ENCODE results near the gene COQ8B. TPM values are rescaled to one million over a fixed set of nuclear protein-coding genes. Genes with fewer than 3 reads are reported as not detected.

Gene COQ8B
- total RNA-seq, 6 donors from 2014 or later = 46.2 to 142 (median 65.4) TPM

GRCh38 chr19:40684280-40684679 lies 32.4 kb downstream of the COQ8B start:
- H3K4me1 ChIP-seq = peaks cover 0 to 14% (median 5%) of the 10 kb centered on the region in 4 donors
- no peaks in the 10 kb centered on the region for H3K27me3 ChIP-seq
- no peak for TF ChIP-seq EP300 (IDR thresholded peaks at IDR 0.05)
- no peak for TF ChIP-seq POLR2A (IDR thresholded peaks at IDR 0.05)
- no peak for TF ChIP-seq CTCF (IDR thresholded peaks at IDR 0.05)
- TF ChIP-seq POLR2AphosphoS5 (IDR thresholded peaks at IDR 0.05) = no peak
- no peaks in the 10 kb centered on the region for H3K9me3 ChIP-seq
- DNase-seq = peak in 1 of 2 donors; percentile 79
- H3K36me3 ChIP-seq = peaks cover 7 to 52% (median 23%) of the 10 kb centered on the region in 4 donors
- ATAC-seq (ENCODE audit: low FRiP score in 2 of 2) = no peak
- whole genome bisulfite sequencing, 2 donors = 94 to 97% methylated on average over 20 to 30 of the region's 32 CpGs
- no peak overlapping the region for H3K27ac ChIP-seq
- H3K4me3 ChIP-seq = no peak overlapping the region

- H3K4me1 ChIP-seq = peaks cover 0 to 14% (median 3%) of the 10 kb centered on the region in 4 donors
- H3K36me3 ChIP-seq = peaks cover 7 to 59% (median 29%) of the 10 kb centered on the region in 4 donors
- DNase-seq (no peak), ATAC-seq (ENCODE audit: low FRiP score in 2 of 2) (no peak)
- TF ChIP-seq POLR2A (IDR thresholded peaks at IDR 0.05) (no peak), CTCF (IDR thresholded peaks at IDR 0.05) (no peak), POLR2AphosphoS5 (IDR thresholded peaks at IDR 0.05) (no peak), EP300 (IDR thresholded peaks at IDR 0.05) (no peak)
- no peak overlapping the region for H3K27ac ChIP-seq
- H3K27me3 ChIP-seq = no peaks in the 10 kb centered on the region
- no peak overlapping the region for H3K4me3 ChIP-seq
- 86 to 94% methylated on average over 9 of the region's 9 CpGs for WGBS, 2 donors
- no peaks in the 10 kb centered on the region for H3K9me3 ChIP-seq
Measured at GRCh38 chr19:40683437-40683836, 33.2 kb downstream of the COQ8B start.

GRCh38 chr19:40682431-40682964 lies 34.2 kb downstream of the COQ8B start:
- no peak for TF ChIP-seq POLR2AphosphoS5 (IDR thresholded peaks at IDR 0.05)
- no peak for TF ChIP-seq POLR2A (IDR thresholded peaks at IDR 0.05)
- TF ChIP-seq CTCF (IDR thresholded peaks at IDR 0.05) = no peak
- no peak for TF ChIP-seq EP300 (IDR thresholded peaks at IDR 0.05)
- peaks cover 0 to 6% (median under 1%) of the 10 kb centered on the region in 4 donors for H3K4me1 ChIP-seq
- 93 to 95% methylated on average over 18 of the region's 18 CpGs for WGBS, 2 donors
- ATAC-seq (ENCODE audit: low FRiP score in 2 of 2) (no peak), DNase-seq (no peak)
- no peak overlapping the region for H3K27ac ChIP-seq
- H3K4me3 ChIP-seq = no peak overlapping the region
- no peaks in the 10 kb centered on the region for H3K27me3 ChIP-seq
- peaks cover 7 to 68% (median 37%) of the 10 kb centered on the region in 4 donors for H3K36me3 ChIP-seq
- no peaks in the 10 kb centered on the region for H3K9me3 ChIP-seq

DNA sequence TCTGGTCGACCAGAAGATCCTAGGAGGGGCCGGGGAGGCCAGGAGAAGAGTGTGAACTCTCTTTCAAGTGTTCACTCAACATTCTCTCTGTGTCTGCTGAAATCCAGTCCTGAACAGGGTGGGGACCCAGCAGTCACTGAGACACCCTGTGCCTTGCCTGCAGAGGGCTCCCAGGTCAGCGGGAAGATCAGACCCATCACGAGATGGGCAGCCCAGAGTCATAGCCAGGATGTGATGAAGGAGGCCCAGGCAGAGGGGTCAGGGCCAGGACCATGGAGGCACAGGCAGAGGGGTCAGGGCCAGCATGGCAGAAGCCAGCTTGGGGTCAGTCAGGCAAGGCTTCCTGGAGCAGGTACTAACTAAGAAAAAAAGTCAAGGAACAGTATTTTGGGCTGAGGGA lies 35.6 kb downstream of the COQ8B start:
- no peaks in the 10 kb centered on the region for H3K9me3 ChIP-seq
- 83 to 84% methylated on average over 2 to 4 of the region's 4 CpGs for WGBS, 2 donors
- no peaks in the 10 kb centered on the region for H3K27me3 ChIP-seq
- DNase-seq (no peak), ATAC-seq (ENCODE audit: low FRiP score in 2 of 2) (no peak)
- H3K4me1 ChIP-seq = no peaks in the 10 kb centered on the region
- TF ChIP-seq POLR2AphosphoS5 (IDR thresholded peaks at IDR 0.05) = no peak
- TF ChIP-seq POLR2A (IDR thresholded peaks at IDR 0.05) = no peak
- TF ChIP-seq EP300 (IDR thresholded peaks at IDR 0.05) = no peak
- no peak for TF ChIP-seq CTCF (IDR thresholded peaks at IDR 0.05)
- H3K36me3 ChIP-seq = peaks cover 16 to 77% (median 47%) of the 10 kb centered on the region in 4 donors
- H3K4me3 ChIP-seq = no peak overlapping the region
- H3K27ac ChIP-seq = no peak overlapping the region

- Histone ChIP-seq H3K36me3 (peaks cover 18 to 88% (median 62%) of the 10 kb centered on the region in 4 donors), H3K27ac (no peak overlapping the region), H3K4me3 (no peak overlapping the region), H3K9me3 (no peaks in the 10 kb centered on the region), H3K4me1 (peaks cover 0 to 4% (median 0%) of the 10 kb centered on the region in 4 donors), H3K27me3 (no peaks in the 10 kb centered on the region)
- peak in 1 of 2 donors; percentile 61 for DNase-seq
- 96 to 97% methylated on average over 22 to 23 of the region's 23 CpGs for WGBS, 2 donors
- TF ChIP-seq POLR2A (IDR thresholded peaks at IDR 0.05) (no peak), EP300 (IDR thresholded peaks at IDR 0.05) (no peak), CTCF (IDR thresholded peaks at IDR 0.05) (no peak), POLR2AphosphoS5 (IDR thresholded peaks at IDR 0.05) (no peak)
- no peak for ATAC-seq (ENCODE audit: low FRiP score in 2 of 2)
Measured at GRCh38 chr19:40677156-40677555, 39.5 kb downstream of the COQ8B start.

Measured in upper lobe of left lung (tissue), 6 donors.